HG02973 (cell line): ENCODE measurements around the gene CFAP70.
A peak's percentile ranks its signal among the peaks of the same experiment; 100 is the strongest.
"Not testable (repeated sequence)": the region's sequence is repeated elsewhere in the genome, so short reads cannot be mapped to it uniquely, and the experiment has no call there.

Experiments
- ATAC-seq: cut with Tn5 transposase; IDR thresholded peaks from one replicate; pipeline ENCODE4 v1.9.1; 2021; ENCODE audit warnings: moderate library complexity; ENCODE audit not compliant: unreplicated experiment

The CFAP70 gene

GRCh38 chr10:73258612-73259011, 100.1 kb downstream of the CFAP70 start:
- ATAC-seq, result not testable (repeated sequence)

GRCh38 chr10:73253225-73253555, 105.5 kb downstream of the CFAP70 start:
- ATAC-seq, result no peak

- ATAC-seq, result peak; percentile 67
These were observed 106.0 kb downstream of the CFAP70 start, which contains the start of gene MRPS16 for GRCh38 chr10:73252445-73253224. Gene MRPS16, minus strand, starts transcription at chr10:73252644. Its CDS starts 162 bp downstream, at chr10:73252482.

GRCh38 chr10:73251683-73252444, 106.8 kb downstream of the CFAP70 start:
- peak; percentile 47 for ATAC-seq

GRCh38 chr10:73248259-73248724, 110.4 kb downstream of the CFAP70 start:
- no peak for ATAC-seq

- no peak for ATAC-seq
These were observed 111.0 kb downstream of the CFAP70 start for GRCh38 chr10:73247509-73248258.

- peak; percentile 62 for ATAC-seq
These were observed 111.8 kb downstream of the CFAP70 start, which contains the start of gene DNAJC9 for GRCh38 chr10:73246646-73247508. Gene DNAJC9, minus strand, starts transcription at chr10:73247255. Its CDS starts 66 bp downstream, at chr10:73247189.

GRCh38 chr10:73246322-73246645, 112.4 kb downstream of the CFAP70 start:
- ATAC-seq, result no peak

GRCh38 chr10:73244866-73245477, 113.7 kb downstream of the CFAP70 start:
- no peak for ATAC-seq

GRCh38 chr10:73239908-73240307, 118.8 kb downstream of the CFAP70 start:
- no peak for ATAC-seq

GRCh38 chr10:73238990-73239566, 119.6 kb downstream of the CFAP70 start:
- ATAC-seq, result no peak

GRCh38 chr10:73234695-73235094, 124.0 kb downstream of the CFAP70 start:
- ATAC-seq, result no peak

GRCh38 chr10:73233883-73234282, 124.8 kb downstream of the CFAP70 start:
- ATAC-seq, result no peak

GRCh38 chr10:73232887-73233286, 125.8 kb downstream of the CFAP70 start:
- ATAC-seq, result no peak

GRCh38 chr10:73229567-73229966, 129.1 kb downstream of the CFAP70 start:
- ATAC-seq, result no peak

GRCh38 chr10:73228247-73228646, 130.4 kb downstream of the CFAP70 start:
- ATAC-seq, result no peak

- ATAC-seq, result no peak
These were observed 132.0 kb downstream of the CFAP70 start for GRCh38 chr10:73226663-73227062.

- no peak for ATAC-seq
These were observed 133.1 kb downstream of the CFAP70 start for GRCh38 chr10:73225518-73225917.

GRCh38 chr10:73220989-73221388, 137.7 kb downstream of the CFAP70 start:
- no peak for ATAC-seq

- ATAC-seq, result no peak
These were observed 139.3 kb downstream of the CFAP70 start for GRCh38 chr10:73219384-73219783.
